SU-DHL-6 (cell line): ENCODE measurements around the gene ZBTB32.

ENCODE experiments used
- EZH2phosphoT487 ChIP-seq: fragments of 200-600 bp; sonication (generic), shearing (Covaris generic); conservative IDR thresholded peaks from 2 replicates; pipeline ENCODE4 v1.6.1; 2018; ENCODE audit warnings: mild to moderate bottlenecking, antibody characterized with exemption, low read length, moderate library complexity, mixed read lengths
- TF ChIP-seq, protein P1 (sequence below): fragments of 200-600 bp; sonication (generic); IDR thresholded peaks from one replicate; pipeline ENCODE4 v1.5.1; 2017; ENCODE audit warnings: antibody characterized with exemption, mild to moderate bottlenecking, low read length, moderate library complexity; ENCODE audit not compliant: insufficient read depth, poor library complexity, severe bottlenecking

DNA sequence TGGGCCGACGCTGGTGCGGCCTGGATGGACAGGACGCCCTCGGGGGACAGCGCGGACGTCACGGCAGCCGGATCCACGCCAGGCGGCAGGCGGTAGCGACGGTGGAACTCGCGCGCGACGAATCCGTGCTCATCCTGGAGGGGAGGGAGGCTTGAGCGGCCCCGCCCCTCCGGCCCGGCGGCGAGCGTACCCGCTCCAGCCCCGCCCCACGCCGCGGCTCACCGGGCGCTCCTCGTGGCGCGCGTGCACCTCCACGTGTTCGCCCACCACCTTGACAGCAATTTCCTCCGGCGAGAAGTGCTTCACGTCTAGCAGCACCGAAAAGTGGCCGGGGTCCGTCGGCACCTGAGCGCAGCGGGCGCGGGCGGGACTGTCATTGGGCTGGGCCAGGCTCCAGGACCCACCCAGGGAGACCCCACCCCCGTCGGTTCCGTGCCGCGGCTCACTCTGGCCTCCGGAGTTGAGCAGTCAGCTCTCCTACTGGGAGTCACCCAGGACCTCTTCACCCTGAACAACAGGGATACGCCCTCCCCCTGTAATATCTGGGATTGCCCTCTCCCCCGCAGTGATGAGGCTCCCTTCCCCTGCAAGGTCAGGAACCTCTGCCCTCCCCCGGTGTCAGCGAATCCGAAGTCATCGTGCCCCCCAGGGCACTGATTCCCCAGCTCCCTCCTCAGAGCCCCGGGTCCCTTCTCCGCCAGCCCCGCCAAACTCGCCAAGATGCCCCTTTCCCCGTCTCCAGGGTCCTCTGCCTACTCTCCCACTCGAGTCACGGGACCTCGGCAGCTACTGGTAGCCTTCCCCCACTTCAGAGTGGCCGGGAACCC lies 51.4 kb downstream of the ZBTB32 start:
- TF ChIP-seq, protein P1, sequence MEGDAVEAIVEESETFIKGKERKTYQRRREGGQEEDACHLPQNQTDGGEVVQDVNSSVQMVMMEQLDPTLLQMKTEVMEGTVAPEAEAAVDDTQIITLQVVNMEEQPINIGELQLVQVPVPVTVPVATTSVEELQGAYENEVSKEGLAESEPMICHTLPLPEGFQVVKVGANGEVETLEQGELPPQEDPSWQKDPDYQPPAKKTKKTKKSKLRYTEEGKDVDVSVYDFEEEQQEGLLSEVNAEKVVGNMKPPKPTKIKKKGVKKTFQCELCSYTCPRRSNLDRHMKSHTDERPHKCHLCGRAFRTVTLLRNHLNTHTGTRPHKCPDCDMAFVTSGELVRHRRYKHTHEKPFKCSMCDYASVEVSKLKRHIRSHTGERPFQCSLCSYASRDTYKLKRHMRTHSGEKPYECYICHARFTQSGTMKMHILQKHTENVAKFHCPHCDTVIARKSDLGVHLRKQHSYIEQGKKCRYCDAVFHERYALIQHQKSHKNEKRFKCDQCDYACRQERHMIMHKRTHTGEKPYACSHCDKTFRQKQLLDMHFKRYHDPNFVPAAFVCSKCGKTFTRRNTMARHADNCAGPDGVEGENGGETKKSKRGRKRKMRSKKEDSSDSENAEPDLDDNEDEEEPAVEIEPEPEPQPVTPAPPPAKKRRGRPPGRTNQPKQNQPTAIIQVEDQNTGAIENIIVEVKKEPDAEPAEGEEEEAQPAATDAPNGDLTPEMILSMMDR: no peak
- TF ChIP-seq EZH2phosphoT487: no peak
